ENCODE results near the gene KIF26B.

DNA sequence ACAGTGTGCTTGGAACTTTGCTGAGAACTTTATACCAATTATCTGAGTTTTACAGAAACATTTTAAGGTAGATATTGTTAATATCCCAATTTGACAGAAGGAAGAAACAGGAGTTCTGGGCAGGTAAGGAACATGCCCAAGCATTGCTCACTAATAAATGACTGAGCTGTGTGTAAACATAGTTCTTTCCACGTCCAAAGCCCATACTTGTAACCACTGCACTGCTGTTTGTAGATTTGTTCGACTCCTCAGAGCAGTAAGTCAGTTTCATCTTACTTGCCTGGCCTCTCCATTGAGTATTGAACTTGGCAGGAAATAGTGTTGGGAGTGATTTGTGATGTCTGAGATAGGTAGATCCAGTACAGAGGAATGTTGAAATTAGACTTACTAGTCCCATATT, 335.1 kb downstream of the KIF26B start:
- no peak for TF ChIP-seq EZH2 (IDR thresholded peaks at IDR 0.05; ENCODE audit: insufficient read depth, poor library complexity, severe bottlenecking)
- TF ChIP-seq EZH2phosphoT487 (IDR thresholded peaks at IDR 0.05; ENCODE audit: insufficient read depth, low read depth), result no peak

Measured in GM23248 (cell line).